ENCODE results near the gene NRL.

The NRL gene

DNA sequence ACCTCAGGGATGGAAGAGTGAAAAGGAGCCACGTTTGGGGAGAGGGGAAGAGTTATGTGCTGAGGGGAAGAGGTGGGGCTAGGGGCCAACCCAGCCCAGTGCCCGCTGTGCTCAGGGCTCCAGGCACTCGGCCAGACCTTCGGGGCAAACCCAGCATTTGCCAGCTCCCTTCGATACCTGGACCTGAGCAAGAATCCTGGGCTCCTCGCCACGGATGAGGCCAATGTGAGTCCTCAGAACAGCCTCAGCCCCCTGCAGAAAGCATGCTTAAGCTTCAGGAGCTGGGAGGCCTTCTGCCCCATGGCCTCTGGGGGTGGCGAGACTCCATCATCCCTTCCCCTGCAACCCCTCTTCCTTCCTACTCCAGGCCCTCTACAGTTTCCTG lies 58.0 kb downstream of the NRL start:
- H3K4me3 ChIP-seq (ENCODE audit: low read length) = no peak overlapping the region
- TF ChIP-seq, protein P1, sequence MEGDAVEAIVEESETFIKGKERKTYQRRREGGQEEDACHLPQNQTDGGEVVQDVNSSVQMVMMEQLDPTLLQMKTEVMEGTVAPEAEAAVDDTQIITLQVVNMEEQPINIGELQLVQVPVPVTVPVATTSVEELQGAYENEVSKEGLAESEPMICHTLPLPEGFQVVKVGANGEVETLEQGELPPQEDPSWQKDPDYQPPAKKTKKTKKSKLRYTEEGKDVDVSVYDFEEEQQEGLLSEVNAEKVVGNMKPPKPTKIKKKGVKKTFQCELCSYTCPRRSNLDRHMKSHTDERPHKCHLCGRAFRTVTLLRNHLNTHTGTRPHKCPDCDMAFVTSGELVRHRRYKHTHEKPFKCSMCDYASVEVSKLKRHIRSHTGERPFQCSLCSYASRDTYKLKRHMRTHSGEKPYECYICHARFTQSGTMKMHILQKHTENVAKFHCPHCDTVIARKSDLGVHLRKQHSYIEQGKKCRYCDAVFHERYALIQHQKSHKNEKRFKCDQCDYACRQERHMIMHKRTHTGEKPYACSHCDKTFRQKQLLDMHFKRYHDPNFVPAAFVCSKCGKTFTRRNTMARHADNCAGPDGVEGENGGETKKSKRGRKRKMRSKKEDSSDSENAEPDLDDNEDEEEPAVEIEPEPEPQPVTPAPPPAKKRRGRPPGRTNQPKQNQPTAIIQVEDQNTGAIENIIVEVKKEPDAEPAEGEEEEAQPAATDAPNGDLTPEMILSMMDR (IDR thresholded peaks at IDR 0.05; ENCODE audit: insufficient read depth, low read depth, low read length, missing control alignments) = no peak
- no peak for DNase-seq (ENCODE audit: low read depth)

- no peak for DNase-seq (ENCODE audit: low read depth)
- H3K4me3 ChIP-seq (ENCODE audit: low read length) = no peak overlapping the region
- TF ChIP-seq, protein P1 (IDR thresholded peaks at IDR 0.05; ENCODE audit: insufficient read depth, low read depth, low read length, missing control alignments) = no peak
Observed at GRCh38 chr14:24055971-24056799, 58.6 kb downstream of the NRL start.

- no peak overlapping the region for H3K4me3 ChIP-seq (ENCODE audit: low read length)
- TF ChIP-seq, protein P1 (IDR thresholded peaks at IDR 0.05; ENCODE audit: insufficient read depth, low read depth, low read length, missing control alignments) = no peak
- no peak for DNase-seq (ENCODE audit: low read depth)
Observed at GRCh38 chr14:24054646-24055045, 60.1 kb downstream of the NRL start.

DNA sequence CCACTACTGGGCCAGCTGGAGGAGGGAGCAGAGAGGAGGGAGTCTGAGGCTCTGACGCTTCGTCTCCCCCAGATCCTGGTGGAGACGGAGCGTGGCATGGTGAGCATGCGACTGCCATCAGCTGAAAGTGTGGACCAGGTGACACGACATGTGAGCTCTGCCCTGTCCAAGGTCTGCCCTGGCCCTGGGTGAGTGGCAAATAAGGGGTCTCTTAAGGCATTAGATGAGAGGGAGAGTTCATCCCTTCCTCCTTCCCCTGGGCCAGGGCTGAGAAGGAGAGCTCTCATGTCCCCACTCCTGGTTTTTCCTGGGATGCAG lies 60.5 kb downstream of the NRL start:
- DNase-seq (ENCODE audit: low read depth) = no peak
- no peak overlapping the region for H3K4me3 ChIP-seq (ENCODE audit: low read length)
- TF ChIP-seq, protein P1 (IDR thresholded peaks at IDR 0.05; ENCODE audit: insufficient read depth, low read depth, low read length, missing control alignments) = no peak

DNA sequence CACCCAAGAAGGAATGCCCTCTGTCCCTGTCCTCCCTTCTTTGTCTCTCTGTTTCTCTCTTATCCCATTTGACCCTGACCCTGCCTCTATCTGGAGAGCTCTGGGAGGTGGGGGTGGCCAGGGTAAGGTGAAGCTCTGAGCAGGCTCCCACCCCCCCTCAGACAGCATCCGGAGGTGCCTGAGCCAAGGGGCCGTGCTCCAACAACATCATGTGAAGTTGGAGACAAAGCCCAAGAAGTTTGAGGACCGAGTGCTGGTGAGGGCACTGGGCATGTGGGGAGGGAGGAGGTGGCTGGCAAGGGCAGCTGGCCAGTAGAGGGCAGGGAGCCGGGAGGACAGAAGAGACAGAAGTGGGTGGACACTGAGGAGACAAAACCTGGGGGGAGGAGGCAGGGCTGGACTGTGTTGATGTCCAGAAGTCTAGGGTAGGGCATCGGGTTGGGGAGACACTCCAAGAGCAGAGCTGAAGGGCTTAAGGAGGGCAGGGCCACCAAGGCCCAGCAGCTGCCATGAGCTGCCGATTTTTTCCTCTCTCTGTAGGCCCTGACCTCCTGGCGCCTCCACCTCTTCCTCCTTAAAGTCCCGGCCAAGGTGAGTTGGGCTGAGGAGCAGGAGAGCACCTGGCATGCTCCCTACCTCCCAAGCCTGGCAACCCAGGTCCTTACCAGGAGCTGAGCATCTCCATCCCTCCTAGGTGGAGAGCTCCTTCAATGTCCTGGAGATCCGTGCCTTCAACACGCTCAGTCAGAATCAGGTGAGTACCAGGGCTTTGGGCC lies 61.0 kb downstream of the NRL start:
- no peak for DNase-seq (ENCODE audit: low read depth)

DNA sequence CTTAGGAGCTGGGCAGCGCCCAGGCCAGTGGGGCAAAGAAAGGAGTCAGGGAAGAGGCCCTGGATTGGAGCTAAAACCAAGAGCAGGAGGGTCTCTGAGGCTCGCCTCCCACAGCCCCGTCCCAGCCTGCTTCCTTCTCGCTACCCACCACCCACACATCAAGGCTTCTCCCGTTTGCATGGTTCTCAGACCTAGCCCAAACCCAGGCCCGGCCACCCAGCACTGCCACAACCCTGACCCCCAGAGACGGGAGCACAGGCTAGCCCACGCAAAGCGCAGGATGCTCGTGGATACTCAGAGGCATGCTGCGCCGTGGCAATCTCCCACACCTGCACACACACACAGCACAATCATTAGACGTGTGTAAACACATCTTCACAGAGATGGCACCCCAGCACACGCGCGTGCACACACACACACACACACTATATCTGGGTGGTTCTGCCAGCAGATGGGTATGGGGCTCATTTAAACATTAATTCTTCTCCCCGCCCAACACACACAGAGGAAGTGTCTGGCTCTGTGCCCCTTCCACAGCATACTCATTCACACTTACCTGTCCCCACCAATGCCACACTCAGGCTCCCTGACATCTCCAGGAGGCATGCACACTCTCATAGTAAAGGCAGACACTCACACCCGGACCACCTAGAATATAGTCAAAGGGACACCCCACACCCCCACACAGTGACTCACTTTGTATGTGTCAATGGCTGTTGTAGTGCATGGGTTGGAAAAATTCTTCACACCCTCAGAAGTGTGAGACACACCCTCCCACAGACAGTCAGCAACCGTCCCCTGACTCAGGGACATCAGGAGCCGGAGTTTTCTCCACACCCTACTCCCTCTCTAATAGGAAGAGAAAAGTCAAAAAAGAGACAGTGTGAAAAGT lies 61.8 kb downstream of the NRL start:
- peak; percentile 56 for DNase-seq (ENCODE audit: low read depth)
- no peak overlapping the region for H3K4me3 ChIP-seq (ENCODE audit: low read length)
- TF ChIP-seq, protein P1 (IDR thresholded peaks at IDR 0.05; ENCODE audit: insufficient read depth, low read depth, low read length, missing control alignments) = no peak

More for the DNA sequence above, 61.0 kb downstream of the NRL start:
- TF ChIP-seq, protein P1 (IDR thresholded peaks at IDR 0.05; ENCODE audit: insufficient read depth, low read depth, low read length, missing control alignments) = no peak
- H3K4me3 ChIP-seq (ENCODE audit: low read length) = no peak overlapping the region
